H1 (cell line): Measurements from ENCODE around the gene AP5M1. TPM values are rescaled to one million over a fixed set of nuclear protein-coding genes. Genes with fewer than 3 reads are reported as not detected.

Experiments
- CTCF ChIA-PET: fragments of 300-600 bp; sonication (Branson Sonifier 250); formaldehyde crosslinking; loops from one replicate; lab custom pipeline; 2021; ENCODE audit not compliant: partially characterized antibody; lab: Charles Lee
- POLR2A ChIA-PET: fragments of 300-600 bp; sonication (Branson Sonifier 250); formaldehyde crosslinking; loops from one replicate; lab custom pipeline; 2021; ENCODE audit warnings: inconsistent platforms; ENCODE audit not compliant: partially characterized antibody; lab: Charles Lee
- DNase-seq, 2 experiments: peaks; one replicate each; pipeline versions ENCODE4 v3.0.0 to v3.0.0-alpha.2; 2010 to 2022; ENCODE audit warnings: low spot score in 2 of 2, low read depth in 1 of 2, mixed read lengths in 1 of 2
- FAIRE-seq: peaks from 2 replicates; lab custom pipeline; 2011; peaks lifted over from hg19 to GRCh38; lab: Jason Lieb, UNC
- H2AFZ ChIP-seq: 2 replicates; pipeline ENCODE4 v1.8.1; 2012; ENCODE audit warnings: low read length, inconsistent platforms
- H2AK5ac ChIP-seq: 2 replicates; pipeline ENCODE4 v1.6.1; 2013; ENCODE audit warnings: low read depth, low read length
- H2BK120ac ChIP-seq: replicated peaks from 2 replicates; pipeline ENCODE3; 2013; ENCODE audit warnings: low read depth, low read length, inconsistent platforms
- H2BK12ac ChIP-seq: 2 replicates; pipeline ENCODE4 v1.6.1; 2013; ENCODE audit warnings: low read depth, low read length
- H2BK15ac ChIP-seq: 2 replicates; pipeline ENCODE4 v1.6.1; 2013; ENCODE audit warnings: low read length
- H2BK20ac ChIP-seq: 2 replicates; pipeline ENCODE4 v1.6.1; 2013; ENCODE audit warnings: low read length
- H2BK5ac ChIP-seq: 2 replicates; pipeline ENCODE4 v1.6.1; 2013; ENCODE audit warnings: low read depth, low read length
- H3K14ac ChIP-seq: 2 replicates; pipeline ENCODE4 v1.6.1; 2013; ENCODE audit warnings: inconsistent platforms; ENCODE audit not compliant: insufficient read length
- H3K18ac ChIP-seq: 2 replicates; pipeline ENCODE4 v1.6.1; 2013; ENCODE audit warnings: low read length; ENCODE audit errors: extremely low read depth
- H3K23ac ChIP-seq: 2 replicates; pipeline ENCODE4 v1.6.1; 2013; ENCODE audit warnings: inconsistent platforms; ENCODE audit not compliant: insufficient read length
- H3K23me2 ChIP-seq: 2 replicates; pipeline ENCODE4 v1.6.1; 2013; ENCODE audit warnings: low read depth, low read length
- H3K27ac ChIP-seq: 2 replicates; pipeline ENCODE4 v1.6.1; 2011; ENCODE audit warnings: low read depth, low read length, inconsistent platforms
- H3K27me3 ChIP-seq, 4 experiments: replicated peaks in 1 of 4; 1 replicate in 1 of 4; 2 replicates in 3 of 4; pipeline versions ENCODE4 v1.6.1 to v1.8.1; 2011 to 2013; ENCODE audit warnings: low read length in 3 of 4, mild to moderate bottlenecking in 3 of 4, inconsistent platforms in 2 of 4, mixed read lengths in 2 of 4, moderate library complexity in 1 of 4; ENCODE audit not compliant: control insufficient read depth in 3 of 4, insufficient read depth in 3 of 4; ENCODE audit errors: extremely low read depth in 1 of 4
- H3K36me3 ChIP-seq, 4 experiments: 2 replicates each; pipeline versions ENCODE4 v1.6.1 to v1.8.1; 2011 to 2013; ENCODE audit warnings: mild to moderate bottlenecking in 4 of 4, low read length in 3 of 4, moderate library complexity in 2 of 4, control low read depth in 1 of 4, inconsistent platforms in 1 of 4; ENCODE audit not compliant: insufficient read depth in 4 of 4, control insufficient read depth in 2 of 4
- H3K4ac ChIP-seq: replicated peaks from 2 replicates; pipeline ENCODE3; 2013; ENCODE audit warnings: low read length, low read depth, mixed read lengths, inconsistent platforms; ENCODE audit not compliant: insufficient read length
- H3K4me1 ChIP-seq, 4 experiments: replicated peaks in 1 of 4; 1 replicate in 1 of 4; 2 replicates in 3 of 4; pipeline versions ENCODE4 v1.6.1 to v1.8.1; 2011 to 2013; ENCODE audit warnings: low read length in 3 of 4, inconsistent platforms in 2 of 4, mixed read lengths in 1 of 4; ENCODE audit not compliant: insufficient read depth in 4 of 4, control insufficient read depth in 3 of 4
- H3K4me2 ChIP-seq, 2 experiments: 2 replicates each; pipeline versions ENCODE4 v1.6.1 to v1.8.1; 2011 to 2013; ENCODE audit warnings: low read depth in 2 of 2, low read length in 2 of 2, control low read depth in 1 of 2, inconsistent platforms in 1 of 2, mild to moderate bottlenecking in 1 of 2; ENCODE audit not compliant: insufficient read depth in 1 of 2
- H3K4me3 ChIP-seq, 4 experiments: fragments of 200-600, 300-600 bp in 1 of 4; sonication (generic), shearing (Covaris generic), sonication (Bioruptor Twin) in 1 of 4; 2 replicates each; pipeline versions ENCODE4 v1.5.1 to v1.8.1; 2011 to 2016; ENCODE audit warnings: low read length in 4 of 4, low read depth in 3 of 4, control low read depth in 2 of 4, inconsistent platforms in 2 of 4, mild to moderate bottlenecking in 2 of 4, mixed read lengths in 1 of 4, moderate library complexity in 1 of 4; ENCODE audit not compliant: insufficient read depth in 2 of 4; ENCODE audit errors: extremely low read depth in 1 of 4
- H3K56ac ChIP-seq: replicated peaks from 2 replicates; pipeline ENCODE3; 2013; ENCODE audit warnings: low read depth, mild to moderate bottlenecking, mixed read lengths, low read length, inconsistent platforms; ENCODE audit not compliant: insufficient read length
- H3K79me1 ChIP-seq: 2 replicates; pipeline ENCODE4 v1.6.1; 2013; ENCODE audit warnings: low read depth, low read length, control low read depth
- H3K79me2 ChIP-seq, 2 experiments: 2 replicates each; pipeline versions ENCODE4 v1.6.1 to v1.8.1; 2012 to 2013; ENCODE audit warnings: low read length in 2 of 2, mild to moderate bottlenecking in 2 of 2, inconsistent platforms in 1 of 2; ENCODE audit not compliant: insufficient read depth in 2 of 2, control insufficient read depth in 1 of 2
- H3K9ac ChIP-seq, 4 experiments: replicated peaks in 1 of 4; 1 replicate in 1 of 4; 2 replicates in 3 of 4; pipeline versions ENCODE4 v1.6.1 to v1.8.1; 2011 to 2013; ENCODE audit warnings: low read depth in 3 of 4, low read length in 3 of 4, control low read depth in 2 of 4, mild to moderate bottlenecking in 2 of 4, moderate library complexity in 2 of 4, inconsistent platforms in 1 of 4; ENCODE audit errors: extremely low read depth in 1 of 4
- H3K9me3 ChIP-seq, 2 experiments: 2 replicates each; pipeline versions ENCODE4 v1.6.1 to v1.8.1; 2012 to 2013; ENCODE audit warnings: mild to moderate bottlenecking in 2 of 2, moderate library complexity in 2 of 2, control low read depth in 1 of 2, inconsistent platforms in 1 of 2, low read depth in 1 of 2, low read length in 1 of 2, mixed read lengths in 1 of 2; ENCODE audit not compliant: insufficient read depth in 2 of 2
- H4K20me1 ChIP-seq, 2 experiments: replicated peaks in 1 of 2; 2 replicates each; pipeline versions ENCODE3 to v1.8.1; 2011 to 2013; ENCODE audit warnings: inconsistent platforms in 2 of 2, low read length in 2 of 2, mild to moderate bottlenecking in 1 of 2; ENCODE audit not compliant: insufficient read depth in 2 of 2, control insufficient read depth in 1 of 2
- H4K5ac ChIP-seq: 2 replicates; pipeline ENCODE4 v1.6.1; 2013; ENCODE audit warnings: low read length, low read depth, mixed read lengths, inconsistent platforms; ENCODE audit not compliant: insufficient read length
- H4K8ac ChIP-seq: 2 replicates; pipeline ENCODE4 v1.8.0; 2013; ENCODE audit warnings: mild to moderate bottlenecking, moderate library complexity, low read length, inconsistent platforms; ENCODE audit not compliant: insufficient read depth; ENCODE audit errors: extremely low read depth
- H4K91ac ChIP-seq: replicated peaks from 2 replicates; pipeline ENCODE3; 2013; ENCODE audit warnings: low read length, mixed read lengths, inconsistent platforms; ENCODE audit not compliant: insufficient read length
- BACH1 ChIP-seq: IDR thresholded peaks from 2 replicates; pipeline ENCODE4 v1.6.1; 2012; ENCODE audit warnings: low read length, improper control_type of control experiment
- CBX5 ChIP-seq: fragments of 300-800, 300-1000 bp; sonication (generic); IDR thresholded peaks from 2 replicates; pipeline ENCODE4 v1.7.1; 2016; ENCODE audit warnings: antibody characterized with exemption, low read length, low read depth
- EP300 ChIP-seq, 2 experiments: IDR thresholded peaks; 1 replicate in 1 of 2; 2 replicates in 1 of 2; pipeline ENCODE4 v1.6.1; 2011 to 2012; ENCODE audit warnings: low read depth in 2 of 2, low read length in 2 of 2, mild to moderate bottlenecking in 2 of 2, borderline replicate concordance in 1 of 2, inconsistent platforms in 1 of 2, moderate library complexity in 1 of 2
- EZH2 ChIP-seq: fragments of 200-600 bp; sonication (generic); IDR thresholded peaks from 2 replicates; pipeline ENCODE4 v1.7.1; 2012; ENCODE audit warnings: low read depth, mild to moderate bottlenecking, moderate library complexity, low read length, inconsistent platforms; ENCODE audit not compliant: severe bottlenecking
- HDAC6 ChIP-seq: IDR thresholded peaks from one replicate; pipeline ENCODE4 v1.7.1; 2012; ENCODE audit warnings: low read depth, mild to moderate bottlenecking, inconsistent platforms, low read length, moderate library complexity
- POLR2AphosphoS5 ChIP-seq: IDR thresholded peaks from 2 replicates; pipeline ENCODE4 v1.6.1; 2011; ENCODE audit warnings: low read depth, low read length
- RFX5 ChIP-seq: IDR thresholded peaks from 2 replicates; pipeline ENCODE4 v1.6.1; 2011; ENCODE audit warnings: low read depth, low read length, improper control_type of control experiment, borderline replicate concordance
- SIRT6 ChIP-seq: IDR thresholded peaks from one replicate; pipeline ENCODE4 v1.7.1; 2012; ENCODE audit warnings: low read length, inconsistent platforms
- SP4 ChIP-seq: IDR thresholded peaks from 2 replicates; pipeline ENCODE4 v1.6.1; 2012; ENCODE audit warnings: low read length, inconsistent platforms
- TAF7 ChIP-seq: optimal IDR thresholded peaks from 2 replicates; pipeline ENCODE3; 2011; ENCODE audit warnings: low read depth, mild to moderate bottlenecking, inconsistent platforms, low read length, moderate library complexity, borderline replicate concordance
- TBP ChIP-seq: IDR thresholded peaks from 2 replicates; pipeline ENCODE4 v1.6.1; 2011; ENCODE audit warnings: low read depth, low read length, improper control_type of control experiment
- TCF12 ChIP-seq: IDR thresholded peaks from 2 replicates; pipeline ENCODE4 v1.6.1; 2011; ENCODE audit warnings: low read depth, mild to moderate bottlenecking, low read length
- USF2 ChIP-seq: IDR thresholded peaks from 2 replicates; pipeline ENCODE4 v1.6.1; 2011; ENCODE audit warnings: low read length, improper control_type of control experiment
- YY1 ChIP-seq: IDR thresholded peaks from 2 replicates; pipeline ENCODE4 v1.6.1; 2011; ENCODE audit warnings: low read depth, mild to moderate bottlenecking, low read length
- ZNF274 ChIP-seq: IDR thresholded peaks from 2 replicates; pipeline ENCODE4 v1.7.0; 2012; ENCODE audit warnings: low read length, borderline replicate concordance; ENCODE audit errors: extremely low read depth
- WGBS, 2 experiments: shearing (Covaris generic) in 1 of 2; methylation state at CpG; one replicate each; pipeline versions ENCODE4 v1.1.6 to v1.1.7; 2013 to 2015; ENCODE audit warnings: low lambda C conversion rate in 2 of 2, mixed read lengths in 2 of 2, inconsistent platforms in 1 of 2, low coverage in 1 of 2, missing lambda C conversion rate in 1 of 2; ENCODE audit not compliant: insufficient replicate concordance in 2 of 2, insufficient coverage in 1 of 2, insufficient read length in 1 of 2; ENCODE audit errors: extremely low coverage in 1 of 2, missing lambda C conversion rate in 1 of 2; 5-methylcytosine and 5-hydroxymethylcytosine counted together
- polyA plus RNA-seq, 7 experiments: library from polyadenylated mRNA; depleted of rRNA in 3 of 7; stranded (reverse) in 5 of 7; unstranded in 2 of 7; fragments of >200 nt in 5 of 7; fragments of 200-250 nt in 2 of 7; gene quantifications; 1 replicate in 5 of 7; 2 replicates in 1 of 7; 4 replicates in 1 of 7; pipeline versions ENCODE4 v1.2.1 to v1.2.3, GENCODE V29; 2011 to 2013; ENCODE audit warnings: missing spikeins in 2 of 7, mixed read lengths in 2 of 7
- total RNA-seq: library from RNA; stranded (reverse); fragmentation: NEBNext Ultra II Directional; extraction: Animal tissue kit (Norgen Biotek cat#: 25700); gene quantifications from 2 replicates; pipeline ENCODE4 v1.2.1, GENCODE V29; 2021

The AP5M1 gene
- total and polyA plus RNA-seq, 2 of the 8 experiments (the other 6 are each of a cell fraction or from before 2014, with no cell fraction given): 20.9 to 51.9 TPM

GRCh38 chr14:57290751-57291150 is 22.0 kb downstream of the AP5M1 start:
- Histone ChIP-seq H3K14ac (no peak overlapping the region), H3K4ac (no peak overlapping the region), H3K23ac (no peak overlapping the region), H2BK120ac (no peak overlapping the region), H4K5ac (no peak overlapping the region), H3K4me2 (no peak overlapping the region), H3K36me3 (peaks cover 0 to 38% (median 4%) of the 10 kb centered on the region in 4 experiments; a peak in 5 of 8 replicates), H3K27me3 (no peaks in the 10 kb centered on the region), H3K79me2 (no peaks in the 10 kb centered on the region), H3K4me1 (no peaks in the 10 kb centered on the region), H3K4me3 (no peak overlapping the region), H4K91ac (no peak overlapping the region), H3K18ac (no peak overlapping the region), H3K27ac (no peak overlapping the region), H4K20me1 (no peaks in the 10 kb centered on the region), H3K56ac (no peak overlapping the region), H3K9me3 (no peaks in the 10 kb centered on the region), H4K8ac (no peak overlapping the region), H2BK20ac (no peak overlapping the region), H3K9ac (no peak overlapping the region), H2BK15ac (no peak overlapping the region), H2BK12ac (no peak overlapping the region), H2AK5ac (no peak overlapping the region), H3K79me1 (no peaks in the 10 kb centered on the region), H2AFZ (no peak overlapping the region), H3K23me2 (no peaks in the 10 kb centered on the region), H2BK5ac (no peak overlapping the region)
- FAIRE-seq (no peak), DNase-seq (no peak)
- ChIA-PET POLR2A (no interaction called here), CTCF (interaction anchor here (1.3 kb wide), 1 partner anchor 11 kb away, joined by 3 read pairs; no protein-coding TSS in a partner anchor)
- WGBS, 2 experiments: 84% methylated on average over 5 of the region's 5 CpGs; no CpG with 5 or more reads in 1 of the 2 experiments
- no peak for TF ChIP-seq RFX5
- no peak for TF ChIP-seq SIRT6
- no peak for TF ChIP-seq TCF12
- no peak for TF ChIP-seq TAF7
- TF ChIP-seq POLR2AphosphoS5: no peak
- TF ChIP-seq USF2: no peak
- TF ChIP-seq ZNF274: no peak
- TF ChIP-seq SP4: no peak
- TF ChIP-seq EP300 (IDR thresholded peaks at IDR 0.05; ENCODE audit: borderline replicate concordance in 1 of 2, low read depth in 2 of 2, low read length in 2 of 2): no peak
- TF ChIP-seq HDAC6: no peak
- no peak for TF ChIP-seq BACH1
- no peak for TF ChIP-seq CBX5
- no peak for TF ChIP-seq TBP
- no peak for TF ChIP-seq EZH2
- TF ChIP-seq YY1: no peak
